GM21529 (cell line): ENCODE measurements around the gene RPS21.

Experiments
- ATAC-seq: cut with Tn5 transposase; IDR thresholded peaks from one replicate; pipeline ENCODE4 v1.9.1; 2021; ENCODE audit not compliant: unreplicated experiment

The RPS21 gene

DNA sequence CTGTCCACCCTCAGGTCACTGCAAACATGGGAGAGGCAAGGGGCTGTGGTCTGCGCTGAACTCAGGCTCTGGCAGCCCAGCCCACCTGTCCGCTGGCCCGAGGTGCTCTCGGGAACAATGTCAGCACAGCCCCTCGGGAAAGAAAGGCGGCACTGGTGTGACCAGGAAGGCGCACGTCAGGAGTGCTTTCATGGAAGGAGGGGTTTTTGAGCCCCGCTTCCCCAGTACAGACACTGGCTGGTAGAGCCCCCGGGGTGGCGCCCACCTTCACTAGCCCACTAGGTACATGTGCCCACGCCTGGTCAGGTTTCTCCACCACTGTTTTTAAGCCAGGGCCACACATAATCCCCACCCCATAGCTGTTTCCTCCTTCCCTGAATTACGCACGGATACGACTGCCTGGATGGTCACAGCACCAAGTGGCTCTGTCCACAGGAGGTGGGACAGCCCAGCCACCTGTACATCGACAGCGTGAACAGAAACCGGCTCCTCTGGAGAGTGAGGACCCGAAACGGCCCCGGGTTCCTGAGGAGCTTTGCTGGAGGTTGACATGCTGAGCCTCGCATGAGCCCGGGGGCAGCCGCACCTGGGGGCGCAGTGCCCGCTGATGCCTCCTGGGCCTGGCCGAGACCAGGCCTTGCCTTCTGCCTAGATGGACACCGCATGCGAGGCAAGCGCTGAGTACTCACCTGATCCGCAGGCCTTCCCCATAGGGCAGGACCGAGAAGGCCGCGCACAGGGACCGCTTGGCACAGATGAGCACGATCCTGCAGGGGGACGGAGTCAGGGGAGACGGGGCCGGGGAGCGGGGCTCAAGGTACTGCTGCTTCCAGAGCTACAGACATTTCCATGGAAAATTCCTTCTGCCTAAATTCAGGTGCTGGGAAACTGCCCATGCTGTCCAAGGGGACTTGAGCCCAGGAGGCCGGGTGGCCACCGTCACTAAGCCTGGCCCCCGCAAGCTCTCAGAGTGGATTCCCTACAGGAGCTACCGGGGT, 7.6 kb downstream of the RPS21 start:
- ATAC-seq: no peak

DNA sequence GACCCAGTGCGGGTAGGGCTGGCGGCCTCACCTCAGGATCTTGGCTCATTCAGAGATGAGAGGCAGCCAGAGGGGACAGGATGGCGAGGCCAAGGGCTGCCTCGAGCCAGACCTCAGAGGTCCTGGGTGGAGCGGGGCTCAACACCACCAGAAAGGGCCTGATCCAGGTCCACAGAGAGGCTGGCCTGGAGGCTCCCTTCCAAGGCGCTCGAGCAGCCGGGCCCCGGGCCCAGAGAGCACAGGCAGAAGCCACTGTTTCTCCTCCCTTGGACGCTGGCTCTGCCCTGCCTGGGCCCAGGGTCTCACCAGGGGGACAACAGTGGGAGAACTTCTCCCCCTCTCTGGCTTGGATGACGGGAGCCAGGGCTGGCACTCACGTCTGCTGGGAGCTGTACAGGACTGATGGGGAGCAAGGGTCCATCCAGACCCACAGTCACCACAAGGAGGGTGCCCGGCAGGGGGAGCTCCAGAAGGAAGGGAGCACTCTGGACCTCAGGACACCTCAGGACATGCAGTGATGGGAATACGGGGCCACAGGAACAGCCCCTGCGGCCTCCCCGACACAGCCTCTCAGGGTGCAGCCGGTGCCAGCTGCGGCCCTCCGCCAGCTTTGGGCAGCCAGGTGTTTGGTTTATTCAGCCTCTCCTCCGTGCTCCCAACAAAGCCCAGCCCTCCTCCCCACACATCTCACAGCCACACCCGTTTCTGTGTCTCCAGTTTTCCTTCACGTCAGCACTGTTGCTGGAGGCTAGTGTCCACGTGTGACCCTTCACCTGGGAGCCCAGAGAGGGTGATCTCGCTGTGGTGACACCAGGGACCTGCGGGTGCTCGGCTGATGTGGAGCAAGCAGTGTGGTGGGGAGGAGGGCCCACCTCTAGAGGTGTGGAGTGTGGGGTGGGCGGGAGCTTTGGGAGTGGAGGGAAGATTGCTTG, 8.7 kb downstream of the RPS21 start:
- no peak for ATAC-seq

DNA sequence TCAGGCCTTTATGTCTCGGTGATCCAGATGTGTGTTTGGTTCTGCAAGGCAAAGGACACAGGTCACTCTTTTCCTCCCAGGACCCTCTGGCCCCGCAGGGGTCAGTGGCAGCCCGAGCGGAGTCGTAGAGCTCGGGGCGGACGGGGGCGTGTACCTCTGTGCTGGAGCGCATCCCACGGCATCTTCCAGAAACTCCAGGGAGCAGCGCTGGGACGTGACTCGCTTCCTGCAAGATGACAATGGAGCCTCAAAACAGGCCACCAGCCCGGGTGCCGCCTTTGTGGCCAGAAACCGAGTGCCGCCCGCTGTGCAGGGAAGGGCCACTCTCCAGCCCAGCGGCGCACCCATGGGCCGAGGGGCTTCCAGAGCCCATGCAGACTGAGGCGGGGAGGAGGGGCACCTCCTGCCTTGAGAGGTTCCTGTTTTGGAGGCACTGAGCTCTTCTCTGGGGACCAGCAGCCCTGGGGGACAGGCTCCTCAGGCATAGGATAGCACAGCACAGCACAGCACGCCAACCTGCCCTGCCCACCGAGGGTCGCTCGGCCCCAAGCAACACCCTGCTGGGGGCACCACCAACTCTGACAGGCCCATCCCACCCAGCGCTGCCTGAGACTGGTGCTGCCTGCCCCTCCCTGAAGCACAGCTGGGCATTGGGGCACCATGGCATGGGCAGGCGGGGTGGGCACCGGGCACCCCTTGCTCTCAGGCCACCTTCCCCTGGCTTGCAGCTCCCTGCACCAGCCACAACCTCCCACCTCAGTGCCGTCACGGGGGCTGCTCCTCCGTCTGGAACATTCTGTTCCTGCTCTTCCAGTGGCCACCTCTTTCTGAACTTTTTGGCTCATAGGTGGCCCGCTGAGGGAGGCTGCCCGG, 9.7 kb downstream of the RPS21 start:
- no peak for ATAC-seq

DNA sequence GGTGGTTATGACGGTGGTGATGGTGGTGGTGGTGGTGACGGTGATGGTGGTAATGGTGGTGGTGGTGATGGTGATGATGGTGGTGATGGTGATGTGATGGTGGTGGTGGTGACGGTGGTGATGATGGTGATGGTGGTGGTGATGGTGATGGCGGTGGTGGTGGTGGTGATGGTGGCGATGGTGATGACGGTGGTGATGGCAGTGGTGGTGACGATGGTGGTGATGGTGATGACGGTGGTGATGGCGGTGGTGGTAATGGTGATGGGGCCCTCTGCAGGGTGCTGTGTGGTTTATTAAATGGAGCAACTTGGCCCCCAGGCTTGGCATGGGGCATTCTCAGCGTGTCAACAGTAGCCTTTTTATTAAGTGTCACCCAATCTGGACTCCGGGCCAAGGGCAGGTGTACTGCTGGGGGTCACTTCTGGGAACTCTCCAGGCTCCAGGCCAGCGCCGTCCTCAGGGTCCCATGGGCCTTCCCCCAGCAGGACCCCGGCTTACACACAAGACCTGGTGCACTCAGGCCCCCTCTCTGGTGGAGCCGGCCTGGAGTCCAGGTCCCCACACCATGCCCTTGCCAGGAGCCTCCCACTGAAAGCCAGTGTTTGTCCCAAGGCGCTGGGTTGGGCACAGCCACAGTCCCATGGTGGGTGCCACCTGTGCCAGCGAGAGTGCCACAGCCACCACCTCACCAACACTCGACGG, 11.4 kb downstream of the RPS21 start:
- ATAC-seq: no peak

DNA sequence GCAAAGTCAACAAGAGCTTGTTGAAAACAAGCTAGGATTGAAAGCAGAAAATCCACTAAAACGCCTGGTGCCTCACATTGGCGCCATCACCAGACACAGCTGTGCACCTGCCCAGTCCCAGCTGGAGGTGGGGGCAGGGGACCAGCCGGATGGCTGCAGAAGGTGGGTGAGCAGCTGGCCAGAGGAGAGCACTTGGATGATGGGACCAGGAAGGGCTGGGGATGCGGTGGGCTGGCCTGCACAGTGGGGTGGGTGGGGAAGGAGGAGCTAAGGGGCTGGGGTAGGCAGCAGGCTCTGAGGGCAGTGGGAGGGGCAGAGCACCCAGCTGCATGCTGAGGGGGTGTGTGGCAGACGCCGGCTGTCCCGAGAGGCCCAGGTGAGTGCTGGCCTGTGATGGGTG, 13.1 kb downstream of the RPS21 start:
- no peak for ATAC-seq

DNA sequence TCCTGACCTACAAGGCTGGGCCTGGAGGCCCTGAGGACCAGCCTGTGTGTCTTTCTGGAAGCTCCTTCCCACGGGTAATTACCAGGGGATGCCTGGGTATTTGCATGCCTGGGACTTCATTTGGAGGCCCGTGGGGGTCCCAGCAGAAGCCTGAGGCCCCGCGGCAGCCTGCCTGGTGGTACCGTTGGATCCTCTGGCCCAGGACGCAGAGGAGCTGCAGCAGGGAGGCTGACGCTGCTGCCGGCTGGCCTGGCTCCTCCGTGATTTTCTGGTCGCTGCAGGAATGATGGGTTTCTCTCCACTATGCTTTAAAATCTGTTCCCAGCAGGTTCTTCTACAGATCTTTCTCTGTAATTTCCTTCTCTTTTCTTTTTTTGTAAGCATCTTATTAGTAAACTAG, 13.6 kb downstream of the RPS21 start:
- ATAC-seq: no peak

DNA sequence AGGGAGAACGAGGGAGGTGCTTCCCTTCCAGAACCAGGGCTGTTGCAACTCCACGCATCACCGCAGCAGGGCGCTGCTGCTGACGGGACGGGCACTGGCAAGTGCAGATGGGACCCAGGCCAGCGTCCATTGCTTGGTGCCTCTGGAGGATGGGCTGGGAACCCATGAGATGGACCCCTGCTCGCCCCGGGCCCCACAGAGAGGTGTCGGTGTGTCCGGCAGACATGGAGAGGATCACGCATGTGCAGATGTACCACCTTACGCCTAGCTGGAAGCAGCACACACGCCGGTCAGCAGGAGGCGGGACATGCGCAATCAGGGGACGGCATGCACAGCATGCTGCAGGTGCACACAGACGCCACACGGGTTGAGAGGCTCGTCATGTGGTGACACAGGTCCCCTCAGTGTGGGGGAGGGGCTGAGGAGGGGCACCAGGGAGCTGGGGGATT, 14.5 kb downstream of the RPS21 start:
- ATAC-seq: no peak

DNA sequence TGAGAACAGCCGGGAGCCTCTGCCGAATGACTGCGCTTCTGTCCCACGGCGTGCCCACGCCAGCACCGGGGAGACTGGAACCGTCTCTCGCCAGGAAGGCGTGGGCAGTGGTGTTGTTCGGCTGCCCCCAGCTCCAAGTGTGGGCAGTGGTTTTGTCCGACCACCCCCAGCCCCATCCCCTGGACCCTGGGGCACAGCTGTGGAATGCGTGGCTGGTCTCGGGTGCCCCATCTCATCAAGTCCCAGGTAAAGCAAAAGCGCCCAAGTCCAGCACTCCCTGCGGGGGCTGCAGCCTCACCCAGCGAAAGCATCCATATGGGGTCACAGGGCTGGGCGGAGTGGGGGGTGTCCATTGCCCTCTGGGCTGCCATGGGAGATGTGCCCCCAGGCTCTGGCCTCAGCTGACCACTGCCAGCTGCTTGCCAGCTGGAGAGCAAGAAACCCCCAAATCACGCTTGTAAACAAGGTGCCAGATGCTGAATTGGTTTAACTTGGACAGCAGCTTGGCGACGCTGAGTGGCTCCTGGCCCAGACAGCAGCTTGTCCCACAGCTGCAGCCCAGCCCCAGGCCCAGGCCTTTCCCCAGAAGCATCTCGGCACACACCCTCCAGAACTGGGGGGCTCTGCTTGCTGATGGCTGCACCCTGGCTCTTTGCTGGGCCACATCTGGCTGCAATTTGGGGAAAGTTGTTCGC, 15.7 kb downstream of the RPS21 start:
- ATAC-seq: no peak

DNA sequence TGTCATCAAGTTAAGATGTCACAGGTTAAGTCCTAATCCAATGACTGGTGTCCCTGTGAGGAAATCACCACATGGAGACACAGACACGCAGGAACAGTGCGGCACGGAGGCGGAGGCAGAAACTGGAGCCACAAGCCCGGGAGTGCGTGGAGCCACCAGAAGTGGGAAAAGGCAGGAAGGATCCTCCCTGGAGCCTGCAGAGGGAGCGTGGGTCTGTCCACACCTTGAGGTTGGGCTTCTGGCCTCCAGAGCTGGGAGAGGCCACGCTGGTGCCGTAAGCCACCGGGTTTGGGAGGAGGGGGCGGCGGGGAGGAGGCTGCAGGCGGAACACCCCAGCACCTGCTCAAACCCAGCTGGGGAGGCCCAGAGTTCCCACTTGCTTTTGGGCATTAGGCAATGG, 16.4 kb downstream of the RPS21 start:
- no peak for ATAC-seq

DNA sequence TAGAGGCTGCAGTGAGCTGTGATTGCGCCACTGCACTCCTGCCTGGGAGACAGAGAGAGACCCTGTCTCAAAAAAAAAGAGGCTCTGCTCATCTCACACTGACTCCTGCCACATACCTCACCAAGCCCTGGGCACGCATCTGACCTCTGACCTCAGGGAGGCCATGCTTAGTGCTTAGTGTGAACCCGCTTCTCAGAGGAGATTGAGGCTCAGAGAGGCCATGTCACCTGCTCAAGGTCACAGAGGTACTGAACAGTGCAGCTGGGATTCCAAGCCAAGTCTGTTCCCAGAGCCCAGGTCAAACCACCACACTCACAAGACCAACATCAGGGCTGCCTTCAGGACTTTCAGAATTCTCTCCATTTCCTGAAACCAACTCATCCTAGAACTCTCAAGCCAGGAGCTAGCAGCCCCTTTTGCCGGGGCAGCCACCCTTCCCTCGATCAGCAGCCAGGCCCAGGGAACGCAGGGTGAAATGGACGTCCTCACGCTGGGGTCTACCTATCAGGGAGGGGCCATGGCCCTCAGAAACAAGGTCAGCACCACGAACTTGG, 17.3 kb downstream of the RPS21 start:
- ATAC-seq: no peak

DNA sequence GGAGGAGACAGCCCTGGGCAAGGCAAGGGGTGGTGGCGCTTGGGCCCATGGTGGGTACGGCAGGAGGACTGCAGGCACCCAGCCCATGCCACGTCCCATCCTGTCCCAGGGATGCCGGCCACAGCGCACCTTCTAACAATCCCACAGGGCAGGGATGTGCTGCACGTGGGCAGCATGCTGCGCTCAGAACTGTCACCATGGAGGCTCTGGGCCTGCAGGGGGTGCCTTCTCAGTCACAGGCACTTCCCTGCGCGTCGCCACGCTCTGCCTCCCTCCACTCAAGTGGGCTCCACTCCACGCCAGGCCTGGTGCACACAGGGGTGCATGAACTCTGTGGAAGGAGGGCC, 17.8 kb downstream of the RPS21 start:
- ATAC-seq: no peak

DNA sequence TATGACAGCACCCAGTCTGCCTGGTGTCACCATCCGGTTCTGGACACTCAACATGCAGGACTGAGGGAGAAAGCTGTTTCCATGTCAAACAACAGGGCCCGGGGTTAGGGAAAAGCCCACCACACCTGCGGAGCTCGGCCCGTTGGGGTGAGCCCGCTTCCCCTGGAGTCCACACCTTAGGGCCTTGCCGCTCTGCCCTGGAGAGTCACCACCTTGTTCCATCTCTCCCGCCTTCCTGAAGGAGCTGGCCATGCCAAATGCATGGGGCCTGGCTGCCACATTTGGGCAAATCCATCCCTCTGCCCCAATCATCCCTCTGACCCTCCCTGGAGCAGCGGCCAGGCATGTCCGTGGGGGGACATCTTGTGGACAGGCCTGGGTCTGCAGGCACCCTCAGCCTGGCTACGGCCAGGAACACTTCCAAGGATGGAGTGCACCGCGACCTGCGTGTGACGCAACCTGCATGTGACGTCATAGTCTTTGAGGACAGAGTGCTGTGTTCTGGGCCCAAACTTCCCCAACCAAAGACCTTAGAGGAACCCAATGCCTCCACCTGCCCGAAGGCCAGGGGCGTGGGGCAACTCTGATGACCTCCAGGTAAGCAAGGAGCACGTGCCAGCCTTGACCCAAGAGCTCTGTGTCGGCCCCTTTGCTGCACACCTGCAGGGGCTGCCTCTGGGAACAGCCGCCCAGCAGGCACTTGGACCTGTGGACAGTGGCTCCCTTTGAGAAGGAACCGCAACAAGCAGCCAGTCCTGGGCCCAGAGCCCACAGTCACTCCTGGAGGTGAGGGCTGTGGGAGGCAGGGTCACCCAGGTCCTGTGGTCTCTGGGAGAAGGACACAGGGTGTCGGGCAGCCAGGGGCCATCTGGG, 18.4 kb downstream of the RPS21 start:
- ATAC-seq: no peak

DNA sequence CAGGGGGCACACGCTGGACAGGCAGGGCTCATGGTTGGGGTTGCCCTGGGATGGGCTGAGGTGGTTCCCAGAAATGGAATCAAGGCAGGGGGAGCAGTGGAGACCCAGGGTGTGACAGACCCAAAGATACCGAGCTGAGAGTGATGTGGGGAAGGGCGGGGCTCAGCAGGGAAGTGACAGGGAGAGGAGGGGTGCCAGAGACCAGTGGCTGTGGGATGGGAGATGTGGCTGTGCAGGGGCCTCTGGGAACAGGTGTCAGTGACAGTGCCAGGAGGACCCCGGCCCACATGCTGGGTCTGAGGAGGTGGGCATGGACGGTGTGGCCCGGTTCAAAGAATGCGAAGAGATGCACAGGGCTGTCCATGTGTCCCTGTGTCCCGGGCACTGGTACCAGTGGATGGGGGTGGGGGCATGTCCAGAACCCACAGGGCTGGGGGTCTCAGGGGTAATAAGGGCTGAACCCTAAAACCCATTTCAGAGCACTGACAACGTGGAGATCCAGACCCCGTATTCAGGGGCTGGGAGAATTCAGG, 19.1 kb downstream of the RPS21 start:
- ATAC-seq: no peak

DNA sequence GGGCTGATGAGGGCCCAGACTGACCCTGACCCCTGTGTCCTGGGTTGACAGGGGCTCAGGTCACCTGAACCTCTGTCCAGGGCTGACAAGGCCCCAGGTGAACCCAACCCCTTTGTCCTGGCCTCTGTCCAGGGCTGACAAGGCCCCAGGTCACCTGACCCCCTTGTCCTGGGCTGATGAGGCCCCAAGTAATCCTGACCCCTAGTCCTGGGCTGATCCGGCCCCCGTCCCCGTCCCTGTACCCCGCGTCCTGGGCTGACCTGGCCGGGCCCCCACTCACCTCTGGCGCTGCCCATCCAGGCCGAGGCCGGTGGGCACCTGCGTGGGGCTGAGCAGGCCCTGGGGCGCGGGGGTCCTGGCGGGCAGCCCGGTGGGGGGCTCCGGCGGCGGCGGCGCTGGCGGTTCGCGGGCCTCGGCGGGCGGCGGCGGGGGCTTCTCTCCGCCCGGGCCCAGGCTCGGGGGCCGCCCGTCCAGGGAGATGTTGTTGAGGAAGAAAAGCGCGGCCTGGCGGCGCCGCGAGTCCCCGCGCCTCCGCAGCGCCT, 19.8 kb downstream of the RPS21 start:
- ATAC-seq: peak; percentile 2

DNA sequence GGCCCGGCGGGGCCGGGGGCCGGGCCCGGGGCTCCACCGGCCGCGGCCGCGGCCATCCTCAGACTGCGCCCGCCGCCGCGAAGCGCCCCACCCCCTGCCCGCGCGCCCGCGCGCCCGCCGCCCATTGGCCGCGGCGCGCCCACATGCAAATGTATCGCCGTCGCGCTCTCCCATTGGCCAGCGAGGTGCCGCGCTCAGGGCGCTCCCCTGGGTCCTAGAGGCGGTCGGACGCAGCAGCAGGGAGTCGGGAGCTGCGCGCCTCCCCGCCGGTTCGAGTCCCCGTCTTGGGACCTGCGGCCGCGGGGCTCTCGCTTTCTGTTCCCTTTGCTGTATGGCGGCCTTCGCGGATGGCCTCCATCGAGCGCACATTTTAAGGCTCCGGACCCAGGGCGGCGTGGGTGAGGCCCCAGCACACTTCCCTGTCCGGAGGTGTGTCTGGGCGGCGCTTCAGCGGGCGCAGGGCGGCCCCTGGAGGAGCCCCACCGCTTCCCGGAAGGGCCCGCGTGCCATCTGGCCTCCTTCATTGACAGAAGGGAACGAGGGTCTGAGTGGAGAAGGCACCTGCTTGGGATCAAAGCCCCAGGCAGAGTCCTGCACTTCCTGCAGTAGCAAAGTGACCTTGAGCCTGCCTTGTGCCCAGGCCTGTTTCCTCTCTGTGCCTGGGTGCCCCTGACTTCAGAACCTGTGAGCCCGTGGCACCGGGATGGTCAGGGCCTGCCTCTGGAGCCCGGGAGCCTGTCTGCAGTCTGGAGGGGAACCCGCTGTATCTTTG, 20.5 kb downstream of the RPS21 start, which contains the start of gene CABLES2:
Gene CABLES2, minus strand, starts transcription at position 65 of the 772 bp plus-strand sequence. Its CDS starts 9 bp downstream, at position 56.
- peak; percentile 87 for ATAC-seq

DNA sequence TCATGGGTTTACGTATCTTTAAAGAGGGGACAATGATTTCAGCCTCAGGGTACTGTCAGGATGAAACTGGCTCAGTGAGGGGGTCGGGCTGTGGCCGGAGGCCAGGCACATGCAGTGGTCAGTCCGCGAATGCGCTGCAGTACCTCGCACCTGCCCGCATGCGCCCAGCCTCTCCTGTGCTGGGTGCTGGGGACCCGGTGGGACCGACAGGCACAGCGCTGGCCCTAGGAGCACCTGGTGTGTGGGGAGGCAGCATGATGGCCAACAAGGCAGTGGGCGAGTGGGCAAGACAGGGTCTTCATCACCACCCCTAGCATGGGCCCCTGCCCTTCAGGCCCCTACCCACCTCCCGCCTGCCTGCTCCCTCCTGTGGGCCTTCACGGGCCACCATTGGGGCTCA, 21.2 kb downstream of the RPS21 start:
- no peak for ATAC-seq

DNA sequence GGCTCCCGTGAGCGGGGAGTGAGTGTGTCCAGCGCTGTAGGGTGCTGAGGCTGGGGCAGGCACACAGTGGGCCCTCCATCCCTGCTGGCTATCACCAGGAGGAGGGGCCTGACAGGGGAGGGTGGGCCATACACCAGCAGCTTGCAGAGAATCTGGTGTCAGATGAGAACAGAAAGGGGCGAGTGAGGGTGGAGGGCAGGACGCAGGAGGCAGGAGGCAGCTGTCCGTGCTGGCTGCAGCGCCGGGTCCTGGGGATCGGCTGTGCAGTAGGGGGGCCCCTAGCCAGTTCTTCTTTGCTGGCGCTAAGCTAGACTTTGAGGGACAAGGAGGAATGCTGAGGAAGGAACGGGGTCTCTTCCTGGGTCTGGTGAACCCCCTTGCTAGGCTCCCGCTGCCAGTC, 21.7 kb downstream of the RPS21 start:
- ATAC-seq: no peak
